GM23338 (cell line): ENCODE results near the gene PABPC3. TPM values are rescaled to one million over a fixed set of nuclear protein-coding genes. Genes with fewer than 3 reads are reported as not detected.

Experiments
- ATAC-seq: fragments of 200-7000 bp; cut with Tn5 transposase; 3 replicates; pipeline ENCODE4 v1.9.1; 2020
- DNase-seq: peaks from one replicate; pipeline ENCODE4 v3.0.0-alpha.2; 2015; ENCODE audit warnings: low spot score
- H2AFZ ChIP-seq: fragments of 200-600 bp; sonication (generic); 2 replicates; pipeline ENCODE4 v1.8.0; 2016; ENCODE audit warnings: antibody characterized with exemption, mild to moderate bottlenecking, moderate library complexity
- H3F3A ChIP-seq: fragments of 200-600 bp; sonication (generic); replicated peaks from 2 replicates; pipeline ENCODE4 v1.8.0; 2017; ENCODE audit warnings: antibody characterized with exemption, mixed run types, low read depth
- H3K27ac ChIP-seq: fragments of 200-600 bp; sonication (generic); 2 replicates; pipeline ENCODE4 v1.6.1; 2016; ENCODE audit warnings: low read depth
- H3K27me3 ChIP-seq: fragments of 200-600 bp; sonication (generic); 2 replicates; pipeline ENCODE4 v1.8.0; 2016; ENCODE audit warnings: mild to moderate bottlenecking, mixed run types, moderate library complexity; ENCODE audit not compliant: insufficient read depth
- H3K36me3 ChIP-seq: fragments of 200-600 bp; sonication (generic); 2 replicates; pipeline ENCODE4 v1.8.0; 2016; ENCODE audit warnings: mild to moderate bottlenecking; ENCODE audit not compliant: insufficient read depth
- H3K4me1 ChIP-seq: fragments of 200-600 bp; sonication (generic); 2 replicates; pipeline ENCODE4 v1.8.0; 2016; ENCODE audit warnings: mild to moderate bottlenecking, moderate library complexity; ENCODE audit not compliant: insufficient read depth
- H3K4me2 ChIP-seq: fragments of 200-600 bp; sonication (generic); 2 replicates; pipeline ENCODE4 v1.7.1; 2017; ENCODE audit warnings: mixed run types
- H3K4me3 ChIP-seq: fragments of 200-600 bp; sonication (generic); 2 replicates; pipeline ENCODE4 v1.6.1; 2016; ENCODE audit warnings: mixed run types
- H3K79me2 ChIP-seq: fragments of 200-600 bp; sonication (generic); replicated peaks from 2 replicates; pipeline ENCODE4 v1.8.0; 2017; ENCODE audit warnings: mild to moderate bottlenecking; ENCODE audit not compliant: insufficient read depth
- H3K9me2 ChIP-seq: fragments of 200-600 bp; sonication (generic); 2 replicates; pipeline ENCODE4 v1.8.0; 2017; ENCODE audit not compliant: insufficient read depth
- H4K20me1 ChIP-seq: fragments of 200-600 bp; sonication (generic); replicated peaks from 2 replicates; pipeline ENCODE4 v1.8.0; 2017; ENCODE audit warnings: mild to moderate bottlenecking; ENCODE audit not compliant: insufficient read depth
- H3K27ac Mint-ChIP-seq: 2 replicates; pipeline ENCODE4 v1.8.0; 2020; ENCODE audit warnings: inconsistent platforms, mild to moderate bottlenecking, moderate library complexity, mixed read lengths
- H3K27me3 Mint-ChIP-seq: 3 replicates; pipeline ENCODE4 v1.8.0; 2022; ENCODE audit warnings: low read depth, mild to moderate bottlenecking, moderate library complexity, mixed read lengths, inconsistent platforms; ENCODE audit not compliant: insufficient read depth, poor library complexity
- H3K36me3 Mint-ChIP-seq: 3 replicates; pipeline ENCODE4 v1.8.0; 2021; ENCODE audit warnings: low read depth, mild to moderate bottlenecking, inconsistent platforms, moderate library complexity, mixed read lengths
- H3K4me1 Mint-ChIP-seq: 3 replicates; pipeline ENCODE4 v1.8.0; 2020; ENCODE audit warnings: mild to moderate bottlenecking, inconsistent platforms, mixed read lengths
- H3K4me3 Mint-ChIP-seq: 3 replicates; pipeline ENCODE4 v1.8.0; 2021; ENCODE audit warnings: moderate library complexity, mild to moderate bottlenecking, inconsistent platforms, mixed read lengths
- H3K9me3 Mint-ChIP-seq: 3 replicates; pipeline ENCODE4 v1.8.0; 2020; ENCODE audit warnings: moderate library complexity, mild to moderate bottlenecking, inconsistent platforms, mixed read lengths
- CREB1 ChIP-seq: fragments of 250-450 bp; sonication (Bioruptor Pico); IDR thresholded peaks from 2 replicates; pipeline ENCODE4 v1.5.0; 2020; ENCODE audit warnings: low read depth, mild to moderate bottlenecking, moderate library complexity
- EZH2 ChIP-seq: fragments of 200-600 bp; sonication (generic); IDR thresholded peaks from one replicate; pipeline ENCODE4 v1.8.0; 2017; ENCODE audit warnings: antibody characterized with exemption, mild to moderate bottlenecking, low read depth; ENCODE audit not compliant: unreplicated experiment
- EZH2phosphoT487 ChIP-seq: fragments of 200-600 bp; sonication (generic); IDR thresholded peaks from one replicate; pipeline ENCODE4 v1.8.1; 2018; ENCODE audit warnings: antibody characterized with exemption; ENCODE audit not compliant: unreplicated experiment
- JUNB ChIP-seq: IDR thresholded peaks from one replicate; pipeline ENCODE4 v1.6.1; 2016; ENCODE audit warnings: antibody characterized with exemption; ENCODE audit not compliant: unreplicated experiment
- NANOG ChIP-seq: IDR thresholded peaks from 2 replicates; pipeline ENCODE4 v1.6.1; 2016; ENCODE audit warnings: antibody characterized with exemption, borderline replicate concordance
- POLR2AphosphoS5 ChIP-seq: IDR thresholded peaks from 2 replicates; pipeline ENCODE4 v1.6.1; 2016; ENCODE audit warnings: antibody characterized with exemption, low read depth
- ZNF114 ChIP-seq: fragments of 250-450 bp; sonication (Bioruptor Pico); IDR thresholded peaks from 2 replicates; pipeline ENCODE4 v1.5.0; 2020; ENCODE audit warnings: mild to moderate bottlenecking, moderate library complexity
- ZNF331 ChIP-seq: fragments of 250-450 bp; sonication (Bioruptor Pico); IDR thresholded peaks from 2 replicates; pipeline ENCODE4 v1.5.0; 2020; ENCODE audit warnings: low read depth, mild to moderate bottlenecking, moderate library complexity
- polyA plus RNA-seq: library from polyadenylated mRNA; unstranded; fragments of >200 nt; fragmentation: Nextera tagmentation; extraction: Ambion mirVana; gene quantifications from 2 replicates; pipeline ENCODE4 v1.2.1, GENCODE V29; 2016
- total RNA-seq: library from RNA; depleted of rRNA; stranded (reverse); fragments of >200 nt; shearing (Covaris generic); gene quantifications from 2 replicates; pipeline ENCODE4 v1.2.3, GENCODE V29; 2014
- TF ChIP-seq, protein P1 (sequence below): IDR thresholded peaks from 2 replicates; pipeline ENCODE4 v1.6.1; 2016; ENCODE audit warnings: antibody characterized with exemption
- TF ChIP-seq, protein P2 (sequence below): fragments of 250-450 bp; sonication (Bioruptor Pico); IDR thresholded peaks from 2 replicates; pipeline ENCODE4 v1.5.0; 2020; ENCODE audit warnings: mild to moderate bottlenecking, moderate library complexity
- TF ChIP-seq, protein P3 (sequence below), 2 experiments: fragments of 200-600 bp in 1 of 2; sonication (generic) in 1 of 2; conservative IDR thresholded peaks; 2 replicates each; pipeline versions ENCODE4 v1.5.1 to v1.6.1; 2016 to 2017; ENCODE audit warnings: antibody characterized with exemption in 2 of 2, low read depth in 2 of 2, mild to moderate bottlenecking in 2 of 2, moderate library complexity in 1 of 2

Gene PABPC3
- total and polyA plus RNA-seq, 2 experiments from 2014 or later: 0.55 to 1.2 TPM

DNA sequence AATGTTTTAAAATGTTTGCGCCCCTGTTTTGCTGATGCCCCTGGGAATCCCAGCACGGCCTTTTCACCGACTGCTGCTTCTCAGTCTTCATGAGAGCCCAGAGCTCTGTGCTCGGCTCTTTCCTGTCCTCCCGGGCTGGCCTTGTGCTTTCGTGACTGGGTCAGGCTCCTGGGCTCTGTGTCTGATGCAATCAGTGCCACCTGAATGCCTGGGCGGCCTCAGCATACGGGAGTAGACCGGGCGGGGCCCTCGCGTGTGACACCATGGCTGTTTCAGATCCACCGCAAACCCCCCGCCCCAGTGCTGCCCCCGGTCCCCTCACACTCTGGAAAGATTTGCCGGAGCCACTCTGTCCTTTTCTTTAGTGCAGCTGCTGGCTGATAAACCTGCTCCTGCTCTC is 21.4 kb downstream of the PABPC3 start (continued):
- TF ChIP-seq, protein P1, sequence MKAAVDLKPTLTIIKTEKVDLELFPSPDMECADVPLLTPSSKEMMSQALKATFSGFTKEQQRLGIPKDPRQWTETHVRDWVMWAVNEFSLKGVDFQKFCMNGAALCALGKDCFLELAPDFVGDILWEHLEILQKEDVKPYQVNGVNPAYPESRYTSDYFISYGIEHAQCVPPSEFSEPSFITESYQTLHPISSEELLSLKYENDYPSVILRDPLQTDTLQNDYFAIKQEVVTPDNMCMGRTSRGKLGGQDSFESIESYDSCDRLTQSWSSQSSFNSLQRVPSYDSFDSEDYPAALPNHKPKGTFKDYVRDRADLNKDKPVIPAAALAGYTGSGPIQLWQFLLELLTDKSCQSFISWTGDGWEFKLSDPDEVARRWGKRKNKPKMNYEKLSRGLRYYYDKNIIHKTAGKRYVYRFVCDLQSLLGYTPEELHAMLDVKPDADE: no peak
- TF ChIP-seq ZNF114 (CRISPR knock-in tag): no peak
- no peak for TF ChIP-seq ZNF331

DNA sequence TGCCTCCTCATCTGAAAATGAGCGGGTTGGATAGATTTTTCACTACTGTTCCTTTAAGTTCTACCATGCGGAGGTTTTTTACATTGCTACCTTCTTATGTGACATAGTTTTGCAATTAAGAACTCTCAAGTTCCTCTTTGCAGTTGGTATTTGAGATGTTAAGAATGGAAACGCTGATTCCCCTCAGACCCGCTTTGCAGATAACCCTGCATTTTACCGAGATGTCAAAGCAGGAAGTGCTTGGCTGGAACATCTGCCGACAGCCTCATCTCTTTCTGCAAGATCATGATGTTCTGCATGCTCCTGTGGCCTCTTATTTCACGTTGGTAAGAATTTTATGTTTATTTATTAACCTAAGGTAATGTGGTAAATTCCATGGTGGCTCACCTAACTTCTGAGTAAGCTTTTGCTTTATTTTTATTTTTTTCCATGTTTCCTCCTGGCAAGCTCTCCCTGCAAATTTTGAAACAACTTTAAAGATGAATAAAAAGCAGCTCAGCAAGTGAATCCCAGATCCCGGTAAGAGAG is 22.5 kb downstream of the PABPC3 start:
- no peaks in the 10 kb centered on the region for H3K27me3 ChIP-seq
- no peaks in the 10 kb centered on the region for H3F3A ChIP-seq
- H3K79me2 ChIP-seq: no peaks in the 10 kb centered on the region
- H3K27me3 Mint-ChIP-seq: peaks cover 16% of the 10 kb centered on the region
- peak overlapping the region; percentile 77 for H2AFZ ChIP-seq
- H3K4me2 ChIP-seq: no peak overlapping the region
- H3K4me3 ChIP-seq: no peak overlapping the region
- no peaks in the 10 kb centered on the region for H3K9me2 ChIP-seq
- peaks cover 11% of the 10 kb centered on the region; the same call in 2 of the 3 replicates for H3K36me3 Mint-ChIP-seq
- ATAC-seq (no peak), DNase-seq (no peak)
- H3K36me3 ChIP-seq: no peaks in the 10 kb centered on the region
- no peak overlapping the region for H3K4me3 Mint-ChIP-seq
- no peak overlapping the region for H3K27ac Mint-ChIP-seq
- no peaks in the 10 kb centered on the region for H4K20me1 ChIP-seq
- peaks cover 19% of the 10 kb centered on the region for H3K9me3 Mint-ChIP-seq
- H3K4me1 Mint-ChIP-seq: peaks cover 45% of the 10 kb centered on the region
- peaks cover 9% of the 10 kb centered on the region for H3K4me1 ChIP-seq
- no peak overlapping the region for H3K27ac ChIP-seq
- TF ChIP-seq JUNB: no peak
- no peak for TF ChIP-seq NANOG
- TF ChIP-seq EZH2: no peak
- TF ChIP-seq EZH2phosphoT487: no peak
- TF ChIP-seq POLR2AphosphoS5: no peak
- TF ChIP-seq, protein P1: no peak
- TF ChIP-seq ZNF114 (CRISPR knock-in tag): no peak
- TF ChIP-seq ZNF331: no peak
- TF ChIP-seq, protein P2, sequence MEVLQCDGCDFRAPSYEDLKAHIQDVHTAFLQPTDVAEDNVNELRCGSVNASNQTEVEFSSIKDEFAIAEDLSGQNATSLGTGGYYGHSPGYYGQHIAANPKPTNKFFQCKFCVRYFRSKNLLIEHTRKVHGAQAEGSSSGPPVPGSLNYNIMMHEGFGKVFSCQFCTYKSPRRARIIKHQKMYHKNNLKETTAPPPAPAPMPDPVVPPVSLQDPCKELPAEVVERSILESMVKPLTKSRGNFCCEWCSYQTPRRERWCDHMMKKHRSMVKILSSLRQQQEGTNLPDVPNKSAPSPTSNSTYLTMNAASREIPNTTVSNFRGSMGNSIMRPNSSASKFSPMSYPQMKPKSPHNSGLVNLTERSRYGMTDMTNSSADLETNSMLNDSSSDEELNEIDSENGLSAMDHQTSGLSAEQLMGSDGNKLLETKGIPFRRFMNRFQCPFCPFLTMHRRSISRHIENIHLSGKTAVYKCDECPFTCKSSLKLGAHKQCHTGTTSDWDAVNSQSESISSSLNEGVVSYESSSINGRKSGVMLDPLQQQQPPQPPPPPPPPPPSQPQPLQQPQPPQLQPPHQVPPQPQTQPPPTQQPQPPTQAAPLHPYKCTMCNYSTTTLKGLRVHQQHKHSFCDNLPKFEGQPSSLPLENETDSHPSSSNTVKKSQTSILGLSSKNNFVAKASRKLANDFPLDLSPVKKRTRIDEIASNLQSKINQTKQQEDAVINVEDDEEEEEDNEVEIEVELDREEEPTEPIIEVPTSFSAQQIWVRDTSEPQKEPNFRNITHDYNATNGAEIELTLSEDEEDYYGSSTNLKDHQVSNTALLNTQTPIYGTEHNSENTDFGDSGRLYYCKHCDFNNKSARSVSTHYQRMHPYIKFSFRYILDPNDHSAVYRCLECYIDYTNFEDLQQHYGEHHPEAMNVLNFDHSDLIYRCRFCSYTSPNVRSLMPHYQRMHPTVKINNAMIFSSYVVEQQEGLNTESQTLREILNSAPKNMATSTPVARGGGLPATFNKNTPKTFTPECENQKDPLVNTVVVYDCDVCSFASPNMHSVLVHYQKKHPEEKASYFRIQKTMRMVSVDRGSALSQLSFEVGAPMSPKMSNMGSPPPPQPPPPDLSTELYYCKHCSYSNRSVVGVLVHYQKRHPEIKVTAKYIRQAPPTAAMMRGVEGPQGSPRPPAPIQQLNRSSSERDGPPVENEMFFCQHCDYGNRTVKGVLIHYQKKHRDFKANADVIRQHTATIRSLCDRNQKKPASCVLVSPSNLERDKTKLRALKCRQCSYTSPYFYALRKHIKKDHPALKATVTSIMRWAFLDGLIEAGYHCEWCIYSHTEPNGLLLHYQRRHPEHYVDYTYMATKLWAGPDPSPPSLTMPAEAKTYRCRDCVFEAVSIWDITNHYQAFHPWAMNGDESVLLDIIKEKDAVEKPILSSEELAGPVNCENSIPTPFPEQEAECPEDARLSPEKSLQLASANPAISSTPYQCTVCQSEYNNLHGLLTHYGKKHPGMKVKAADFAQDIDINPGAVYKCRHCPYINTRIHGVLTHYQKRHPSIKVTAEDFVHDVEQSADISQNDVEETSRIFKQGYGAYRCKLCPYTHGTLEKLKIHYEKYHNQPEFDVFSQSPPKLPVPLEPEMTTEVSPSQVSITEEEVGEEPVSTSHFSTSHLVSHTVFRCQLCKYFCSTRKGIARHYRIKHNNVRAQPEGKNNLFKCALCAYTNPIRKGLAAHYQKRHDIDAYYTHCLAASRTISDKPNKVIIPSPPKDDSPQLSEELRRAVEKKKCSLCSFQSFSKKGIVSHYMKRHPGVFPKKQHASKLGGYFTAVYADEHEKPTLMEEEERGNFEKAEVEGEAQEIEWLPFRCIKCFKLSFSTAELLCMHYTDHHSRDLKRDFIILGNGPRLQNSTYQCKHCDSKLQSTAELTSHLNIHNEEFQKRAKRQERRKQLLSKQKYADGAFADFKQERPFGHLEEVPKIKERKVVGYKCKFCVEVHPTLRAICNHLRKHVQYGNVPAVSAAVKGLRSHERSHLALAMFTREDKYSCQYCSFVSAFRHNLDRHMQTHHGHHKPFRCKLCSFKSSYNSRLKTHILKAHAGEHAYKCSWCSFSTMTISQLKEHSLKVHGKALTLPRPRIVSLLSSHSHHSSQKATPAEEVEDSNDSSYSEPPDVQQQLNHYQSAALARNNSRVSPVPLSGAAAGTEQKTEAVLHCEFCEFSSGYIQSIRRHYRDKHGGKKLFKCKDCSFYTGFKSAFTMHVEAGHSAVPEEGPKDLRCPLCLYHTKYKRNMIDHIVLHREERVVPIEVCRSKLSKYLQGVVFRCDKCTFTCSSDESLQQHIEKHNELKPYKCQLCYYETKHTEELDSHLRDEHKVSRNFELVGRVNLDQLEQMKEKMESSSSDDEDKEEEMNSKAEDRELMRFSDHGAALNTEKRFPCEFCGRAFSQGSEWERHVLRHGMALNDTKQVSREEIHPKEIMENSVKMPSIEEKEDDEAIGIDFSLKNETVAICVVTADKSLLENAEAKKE: no peak
- no peak for TF ChIP-seq CREB1 (CRISPR knock-in tag)
- TF ChIP-seq, protein P3, sequence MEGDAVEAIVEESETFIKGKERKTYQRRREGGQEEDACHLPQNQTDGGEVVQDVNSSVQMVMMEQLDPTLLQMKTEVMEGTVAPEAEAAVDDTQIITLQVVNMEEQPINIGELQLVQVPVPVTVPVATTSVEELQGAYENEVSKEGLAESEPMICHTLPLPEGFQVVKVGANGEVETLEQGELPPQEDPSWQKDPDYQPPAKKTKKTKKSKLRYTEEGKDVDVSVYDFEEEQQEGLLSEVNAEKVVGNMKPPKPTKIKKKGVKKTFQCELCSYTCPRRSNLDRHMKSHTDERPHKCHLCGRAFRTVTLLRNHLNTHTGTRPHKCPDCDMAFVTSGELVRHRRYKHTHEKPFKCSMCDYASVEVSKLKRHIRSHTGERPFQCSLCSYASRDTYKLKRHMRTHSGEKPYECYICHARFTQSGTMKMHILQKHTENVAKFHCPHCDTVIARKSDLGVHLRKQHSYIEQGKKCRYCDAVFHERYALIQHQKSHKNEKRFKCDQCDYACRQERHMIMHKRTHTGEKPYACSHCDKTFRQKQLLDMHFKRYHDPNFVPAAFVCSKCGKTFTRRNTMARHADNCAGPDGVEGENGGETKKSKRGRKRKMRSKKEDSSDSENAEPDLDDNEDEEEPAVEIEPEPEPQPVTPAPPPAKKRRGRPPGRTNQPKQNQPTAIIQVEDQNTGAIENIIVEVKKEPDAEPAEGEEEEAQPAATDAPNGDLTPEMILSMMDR (conservative IDR thresholded peaks at IDR 0.05; ENCODE audit: low read depth in 2 of 2): no peak
